Astrocyte of the cerebellum (primary cell): Measurements from ENCODE around the gene PCDH9.

Experiments used
- DNase-seq: peaks from one replicate; pipeline ENCODE4 v3.0.0-alpha.2; 2011; ENCODE audit warnings: low read depth
- H3K4me3 ChIP-seq: 2 replicates; pipeline ENCODE4 v1.5.1; 2011; ENCODE audit warnings: mild to moderate bottlenecking, low read depth, low read length, moderate library complexity
- in situ Hi-C: cut with HindIII; loops from 2 replicates; pipeline ENCODE4 v1.10.0; 2017; ENCODE audit warnings: low sequenced_read_pairs
- TF ChIP-seq, protein P1 (sequence below): IDR thresholded peaks from 2 replicates; pipeline ENCODE4 v1.5.1; 2012; ENCODE audit warnings: low read length, low read depth, moderate library complexity, mild to moderate bottlenecking; ENCODE audit errors: missing control alignments

The PCDH9 gene

DNA sequence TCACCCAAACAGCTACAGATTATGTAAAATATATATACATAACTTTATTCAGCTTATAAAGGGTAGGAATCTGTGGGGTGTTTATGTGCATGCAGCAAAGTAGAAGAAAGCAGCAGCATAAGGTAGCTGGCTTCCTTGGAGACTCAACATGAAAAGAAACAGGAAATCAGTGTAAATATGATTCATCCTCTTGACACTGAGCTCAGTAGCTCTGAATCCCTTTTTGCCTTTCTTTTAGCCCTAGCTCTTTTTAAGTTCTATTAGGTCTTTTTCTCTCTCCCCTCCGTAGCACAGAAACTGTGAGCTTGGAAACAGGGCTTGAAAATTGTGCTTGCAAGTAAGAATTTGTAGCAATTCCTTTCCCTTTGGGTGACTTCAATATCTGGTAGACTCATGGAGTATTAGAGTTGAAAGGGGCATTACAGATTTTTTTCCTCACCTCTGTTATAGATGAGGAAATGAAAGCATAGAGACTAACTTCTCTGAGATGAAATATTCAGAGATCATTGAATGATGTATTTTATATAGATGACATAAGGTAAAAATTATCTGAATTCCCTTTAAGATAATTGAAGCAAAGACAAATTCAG lies 314.4 kb downstream of the PCDH9 start:
- DNase-seq = no peak
- H3K4me3 ChIP-seq = no peak overlapping the region
- TF ChIP-seq, protein P1, sequence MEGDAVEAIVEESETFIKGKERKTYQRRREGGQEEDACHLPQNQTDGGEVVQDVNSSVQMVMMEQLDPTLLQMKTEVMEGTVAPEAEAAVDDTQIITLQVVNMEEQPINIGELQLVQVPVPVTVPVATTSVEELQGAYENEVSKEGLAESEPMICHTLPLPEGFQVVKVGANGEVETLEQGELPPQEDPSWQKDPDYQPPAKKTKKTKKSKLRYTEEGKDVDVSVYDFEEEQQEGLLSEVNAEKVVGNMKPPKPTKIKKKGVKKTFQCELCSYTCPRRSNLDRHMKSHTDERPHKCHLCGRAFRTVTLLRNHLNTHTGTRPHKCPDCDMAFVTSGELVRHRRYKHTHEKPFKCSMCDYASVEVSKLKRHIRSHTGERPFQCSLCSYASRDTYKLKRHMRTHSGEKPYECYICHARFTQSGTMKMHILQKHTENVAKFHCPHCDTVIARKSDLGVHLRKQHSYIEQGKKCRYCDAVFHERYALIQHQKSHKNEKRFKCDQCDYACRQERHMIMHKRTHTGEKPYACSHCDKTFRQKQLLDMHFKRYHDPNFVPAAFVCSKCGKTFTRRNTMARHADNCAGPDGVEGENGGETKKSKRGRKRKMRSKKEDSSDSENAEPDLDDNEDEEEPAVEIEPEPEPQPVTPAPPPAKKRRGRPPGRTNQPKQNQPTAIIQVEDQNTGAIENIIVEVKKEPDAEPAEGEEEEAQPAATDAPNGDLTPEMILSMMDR = no peak
- in situ Hi-C loops = no loop called here

DNA sequence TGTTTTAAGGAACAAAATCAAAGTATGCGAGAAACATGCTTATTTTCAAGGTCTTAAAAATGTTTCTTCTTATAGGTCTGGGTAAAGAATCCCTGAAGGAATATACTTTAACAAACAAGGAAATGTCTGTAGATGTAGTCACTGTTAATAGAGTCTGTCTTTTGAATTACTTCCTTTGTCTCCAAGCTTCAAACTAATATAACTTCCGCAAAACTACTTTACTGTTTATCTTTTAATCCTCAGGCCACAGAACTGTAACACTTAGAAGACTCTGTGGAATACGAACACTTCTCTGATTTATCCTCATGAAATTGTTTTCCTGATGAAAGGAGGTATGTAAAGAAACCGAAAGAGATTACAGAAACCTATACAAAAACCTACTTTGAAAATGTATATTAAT lies 316.0 kb downstream of the PCDH9 start:
- no peak for DNase-seq
- TF ChIP-seq, protein P1 = no peak
- in situ Hi-C loops = no loop called here

DNA sequence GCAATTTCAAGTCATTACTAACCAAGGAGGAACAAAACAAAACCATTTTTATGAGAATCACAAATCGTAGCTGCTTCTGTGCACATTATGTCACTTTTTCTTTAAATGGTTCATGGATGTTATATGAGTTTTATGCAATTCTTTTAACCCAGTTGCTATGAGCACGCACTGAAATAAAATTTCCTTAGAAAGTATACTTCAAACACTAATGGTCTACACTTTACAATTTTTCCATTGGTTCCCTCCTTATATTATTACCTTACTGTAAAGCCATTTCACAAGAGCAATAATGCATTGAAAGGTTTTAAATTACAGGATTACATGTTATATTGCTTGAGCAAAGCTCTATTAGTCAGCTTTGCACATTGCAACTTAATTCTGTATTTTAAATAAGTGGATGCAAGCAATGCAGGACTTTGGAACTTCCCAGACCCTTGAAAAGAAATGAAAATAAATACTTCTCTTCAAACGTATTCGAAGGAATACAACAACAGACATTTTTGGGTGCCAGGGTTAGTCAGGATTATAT lies 318.7 kb downstream of the PCDH9 start:
- no peak overlapping the region for H3K4me3 ChIP-seq
- in situ Hi-C loops = no loop called here
- TF ChIP-seq, protein P1 = no peak
- DNase-seq = no peak

More for the DNA sequence above, 316.0 kb downstream of the PCDH9 start:
- H3K4me3 ChIP-seq = no peak overlapping the region

DNA sequence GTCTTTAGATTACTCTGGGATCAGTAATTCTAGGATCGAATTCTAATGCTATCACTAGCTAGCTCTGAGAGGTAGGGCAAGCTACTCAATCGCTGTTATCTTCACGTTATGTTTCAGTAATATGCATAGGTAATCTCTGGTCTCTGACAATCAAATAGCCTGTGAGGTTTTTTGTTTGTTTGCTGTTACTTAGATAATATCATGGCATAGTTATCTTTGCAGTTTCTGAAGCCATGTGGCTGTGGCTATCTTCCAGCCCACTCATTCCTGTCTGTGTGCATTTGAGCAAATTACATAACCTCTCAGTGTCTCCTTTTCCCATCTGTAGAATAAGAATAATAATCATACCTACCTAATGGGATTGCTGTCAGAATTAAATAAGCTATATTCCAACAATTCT lies 330.2 kb downstream of the PCDH9 start:
- in situ Hi-C loops = no loop called here
- no peak overlapping the region for H3K4me3 ChIP-seq
- TF ChIP-seq, protein P1 = no peak
- no peak for DNase-seq

DNA sequence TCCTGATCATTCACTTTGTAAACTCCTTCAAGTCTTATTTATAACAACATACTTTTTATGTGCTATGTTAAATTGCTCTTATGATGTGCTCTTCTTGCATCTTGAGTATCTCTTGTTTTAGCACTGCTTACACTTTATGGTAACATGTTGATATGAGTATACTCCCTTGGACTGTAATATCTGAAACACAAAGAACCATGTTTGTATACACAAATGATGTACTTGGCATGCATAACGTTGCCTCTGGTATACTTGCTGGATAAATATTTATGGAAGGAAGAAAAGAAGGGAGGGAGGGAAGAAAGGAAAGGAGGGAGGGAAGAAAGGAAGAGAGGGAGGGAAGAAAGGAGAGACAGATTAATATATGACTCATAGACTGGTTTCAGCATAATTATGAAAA lies 333.2 kb downstream of the PCDH9 start:
- DNase-seq = no peak
- TF ChIP-seq, protein P1 = no peak
- H3K4me3 ChIP-seq = no peak overlapping the region
- in situ Hi-C loops = no loop called here

DNA sequence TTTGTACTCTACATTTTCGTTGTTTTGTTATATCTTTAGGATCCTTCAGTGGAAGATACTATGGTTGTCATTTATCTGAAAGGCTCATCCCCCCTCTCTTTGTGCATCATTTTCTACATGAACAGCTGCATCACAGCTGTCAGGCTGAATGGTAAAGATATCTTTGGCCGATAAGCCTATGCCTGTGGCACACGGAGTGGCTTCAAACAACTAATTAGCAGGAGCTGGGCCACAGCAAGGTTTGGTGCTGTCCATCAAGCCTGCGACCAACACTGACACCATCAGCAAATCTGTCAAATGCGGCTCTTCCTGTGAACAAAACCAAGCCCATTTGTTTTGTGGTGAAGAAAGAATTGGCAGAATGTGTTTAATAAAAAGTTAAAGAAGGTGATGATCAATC lies 334.4 kb downstream of the PCDH9 start:
- no peak for DNase-seq
- TF ChIP-seq, protein P1 = no peak
- in situ Hi-C loops = no loop called here
- no peak overlapping the region for H3K4me3 ChIP-seq

DNA sequence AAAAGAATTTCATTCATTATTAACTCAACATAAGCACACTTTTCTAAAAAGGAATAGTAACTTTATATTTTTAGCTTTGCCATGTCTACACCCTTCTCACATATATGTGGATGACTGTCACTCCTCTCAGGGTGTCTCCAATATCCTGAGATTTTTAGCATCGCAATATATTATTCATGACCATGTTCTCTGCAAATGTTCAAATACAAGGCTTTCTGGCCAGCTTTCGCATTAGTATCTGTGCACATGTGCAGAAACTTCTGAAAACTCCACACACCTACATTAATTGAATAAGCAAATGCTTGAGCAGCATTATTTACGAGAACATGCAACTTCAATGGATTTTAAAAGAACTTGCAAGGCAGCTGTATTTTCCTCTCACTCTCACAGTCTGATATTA lies 334.8 kb downstream of the PCDH9 start:
- in situ Hi-C loops = no loop called here

More for the DNA sequence above, 334.8 kb downstream of the PCDH9 start:
- TF ChIP-seq, protein P1 = no peak
- no peak for DNase-seq
- no peak overlapping the region for H3K4me3 ChIP-seq
